HG03139 (cell line): ENCODE results near the gene SLC25A34.
"Not testable (repeated sequence)": the region's sequence is repeated elsewhere in the genome, so short reads cannot be mapped to it uniquely, and the experiment has no call there.

Experiments
- ATAC-seq: cut with Tn5 transposase; IDR thresholded peaks from one replicate; pipeline ENCODE4 v1.9.1; 2021; ENCODE audit not compliant: unreplicated experiment

SLC25A34 gene

GRCh38 chr1:15736038-15736891 is at the start of gene SLC25A34:
Gene SLC25A34, plus strand, starts transcription at chr1:15736258. Its CDS starts 228 bp downstream, at chr1:15736486.
- no peak for ATAC-seq

- no peak for ATAC-seq
Observed at GRCh38 chr1:15687446-15687845, 48.6 kb upstream of the SLC25A34 start.

GRCh38 chr1:15690317-15690716 is 45.7 kb upstream of the SLC25A34 start:
- no peak for ATAC-seq

- ATAC-seq = no peak
Observed at GRCh38 chr1:15691434-15692032, 44.5 kb upstream of the SLC25A34 start.

- ATAC-seq = no peak
Observed at GRCh38 chr1:15692121-15692682, 43.9 kb upstream of the SLC25A34 start.

- ATAC-seq = no peak
Observed at GRCh38 chr1:15693371-15693770, 42.7 kb upstream of the SLC25A34 start.

- peak; percentile 86 for ATAC-seq
Observed at GRCh38 chr1:15696956-15697521, 39.0 kb upstream of the SLC25A34 start.

GRCh38 chr1:15698201-15698600 is 37.9 kb upstream of the SLC25A34 start:
- no peak for ATAC-seq

- ATAC-seq = not testable (repeated sequence)
Observed at GRCh38 chr1:15699321-15699720, 36.7 kb upstream of the SLC25A34 start.

- ATAC-seq = no peak
Observed at GRCh38 chr1:15700508-15700907, 35.5 kb upstream of the SLC25A34 start.

- no peak for ATAC-seq
Observed at GRCh38 chr1:15701784-15702183, 34.3 kb upstream of the SLC25A34 start.

GRCh38 chr1:15702722-15703550 is 33.1 kb upstream of the SLC25A34 start:
- ATAC-seq = no peak

- no peak for ATAC-seq
Observed at GRCh38 chr1:15703562-15703961, 32.5 kb upstream of the SLC25A34 start.

GRCh38 chr1:15704526-15705183 is 31.4 kb upstream of the SLC25A34 start:
- ATAC-seq = no peak

GRCh38 chr1:15705184-15705566 is 30.9 kb upstream of the SLC25A34 start:
- no peak for ATAC-seq

GRCh38 chr1:15706751-15707150 is 29.3 kb upstream of the SLC25A34 start:
- no peak for ATAC-seq

GRCh38 chr1:15707239-15707925 is 28.7 kb upstream of the SLC25A34 start:
- ATAC-seq = no peak

GRCh38 chr1:15708486-15709137 is 27.4 kb upstream of the SLC25A34 start:
- ATAC-seq = no peak

GRCh38 chr1:15709226-15709625 is 26.8 kb upstream of the SLC25A34 start:
- no peak for ATAC-seq
